ENCODE measurements around the gene SEC11A. TPM values are rescaled to one million over a fixed set of nuclear protein-coding genes. Genes with fewer than 3 reads are reported as not detected.
A peak's percentile ranks its signal among the peaks of the same experiment; 100 is the strongest.

Gene SEC11A
- total and polyA plus RNA-seq, 4 donors, result 99.3 to 327 (median 154) TPM

- H3K4me3 ChIP-seq (ENCODE audit: low read length in 2 of 2), result peak overlapping the region; percentile 58 to 63
- no peaks in the 10 kb centered on the region for H3K27me3 ChIP-seq (ENCODE audit: control insufficient read depth in 1 of 2, insufficient read depth in 2 of 2, low read length in 1 of 2)
- intact Hi-C loops (cut with DNase I), result loop anchor here in 1 of 2 donors (5.0 kb wide), 4 partner anchors 60 to 275 kb away; partner anchors contain the start of genes ALPK3, SEC11A and ZNF592
- no peaks in the 10 kb centered on the region for H3K36me3 ChIP-seq (ENCODE audit: control insufficient read depth in 1 of 2, insufficient read depth in 2 of 2, low read length in 1 of 2)
- H3K4me1 ChIP-seq (ENCODE audit: control insufficient read depth in 1 of 2, insufficient read depth in 2 of 2, low read length in 2 of 2), result no peaks in the 10 kb centered on the region
- ATAC-seq (ENCODE audit: low FRiP score), result no peak
- no peaks in the 10 kb centered on the region for H3K9me3 ChIP-seq (ENCODE audit: control insufficient read depth, low read length)
- WGBS, 2 donors, result 14 to 22% methylated on average over 17 of the region's 17 CpGs
- H3K27ac ChIP-seq (ENCODE audit: low read depth in 1 of 2, low read length in 2 of 2), result peak overlapping the region in 1 of 2 donors; percentile 70
- no peak for DNase-seq
These were observed 58.2 kb downstream of the SEC11A start for GRCh38 chr15:84657748-84658079.

- H3K4me3 ChIP-seq (ENCODE audit: low read length in 2 of 2), result no peak overlapping the region
- ATAC-seq (ENCODE audit: low FRiP score), result no peak
These were observed 59.0 kb downstream of the SEC11A start for GRCh38 chr15:84656972-84657371.

GRCh38 chr15:84654689-84655453 is 61.1 kb downstream of the SEC11A start:
- Histone ChIP-seq H3K4me1 (ENCODE audit: control insufficient read depth in 1 of 2, insufficient read depth in 2 of 2, low read length in 2 of 2) (no peaks in the 10 kb centered on the region), H3K4me3 (ENCODE audit: low read length in 2 of 2) (peak overlapping the region; percentile 51 to 79), H3K36me3 (ENCODE audit: control insufficient read depth in 1 of 2, insufficient read depth in 2 of 2, low read length in 1 of 2) (no peaks in the 10 kb centered on the region), H3K27me3 (ENCODE audit: control insufficient read depth in 1 of 2, insufficient read depth in 2 of 2, low read length in 1 of 2) (no peaks in the 10 kb centered on the region), H3K27ac (ENCODE audit: low read depth in 1 of 2, low read length in 2 of 2) (peak overlapping the region in 1 of 2 donors; percentile 80), H3K9me3 (ENCODE audit: control insufficient read depth, low read length) (no peaks in the 10 kb centered on the region)
- DNase-seq (peak; percentile 89 to 91), ATAC-seq (ENCODE audit: low FRiP score) (peak; percentile 63)
- intact Hi-C loops (cut with DNase I), result loop anchor here in 1 of 2 donors (5.0 kb wide), 4 partner anchors 62 to 277 kb away; partner anchors contain the start of genes ALPK3, SEC11A and ZNF592
- 3 to 5% methylated on average over 19 of the region's 19 CpGs for WGBS, 2 donors

More at GRCh38 chr15:84656972-84657371, 59.0 kb downstream of the SEC11A start:
- 87 to 92% methylated on average over 7 of the region's 7 CpGs for WGBS, 2 donors
- intact Hi-C loops (cut with DNase I), result loop anchor here in 1 of 2 donors (5.0 kb wide), 4 partner anchors 60 to 275 kb away; partner anchors contain the start of genes ALPK3, SEC11A and ZNF592
- Histone ChIP-seq H3K9me3 (ENCODE audit: control insufficient read depth, low read length) (no peaks in the 10 kb centered on the region), H3K27me3 (ENCODE audit: control insufficient read depth in 1 of 2, insufficient read depth in 2 of 2, low read length in 1 of 2) (no peaks in the 10 kb centered on the region), H3K36me3 (ENCODE audit: control insufficient read depth in 1 of 2, insufficient read depth in 2 of 2, low read length in 1 of 2) (no peaks in the 10 kb centered on the region), H3K27ac (ENCODE audit: low read depth in 1 of 2, low read length in 2 of 2) (no peak overlapping the region), H3K4me1 (ENCODE audit: control insufficient read depth in 1 of 2, insufficient read depth in 2 of 2, low read length in 2 of 2) (no peaks in the 10 kb centered on the region)
- no peak for DNase-seq

- H3K36me3 ChIP-seq (ENCODE audit: control insufficient read depth in 1 of 2, insufficient read depth in 2 of 2, low read length in 1 of 2), result no peaks in the 10 kb centered on the region
- peak within 1 kb of the TSS in 1 of 2 donors; percentile 80 for H3K27ac ChIP-seq (ENCODE audit: low read depth in 1 of 2, low read length in 2 of 2)
- DNase-seq (peak; percentile 98 to 100), ATAC-seq (ENCODE audit: low FRiP score) (peak; percentile 98)
- WGBS, 2 donors, result 0 to 1% methylated on average over 46 to 49 of the region's 49 CpGs
- H3K4me3 ChIP-seq (ENCODE audit: low read length in 2 of 2), result peak within 1 kb of the TSS; percentile 51 to 79
- intact Hi-C loops (cut with DNase I), result no loop called here
- H3K9me3 ChIP-seq (ENCODE audit: control insufficient read depth, low read length), result no peaks in the 10 kb centered on the region
- no peaks in the 10 kb centered on the region for H3K27me3 ChIP-seq (ENCODE audit: control insufficient read depth in 1 of 2, insufficient read depth in 2 of 2, low read length in 1 of 2)
- no peaks in the 10 kb centered on the region for H3K4me1 ChIP-seq (ENCODE audit: control insufficient read depth in 1 of 2, insufficient read depth in 2 of 2, low read length in 2 of 2)
These were observed 61.8 kb downstream of the SEC11A start, which contains the start of gene WDR73 for GRCh38 chr15:84653910-84654688. WDR73 (minus strand) TSS chr15:84654283; CDS start chr15:84654274, 9 bp downstream.

- H3K9me3 ChIP-seq (ENCODE audit: control insufficient read depth, low read length), result no peaks in the 10 kb centered on the region
- H3K36me3 ChIP-seq (ENCODE audit: control insufficient read depth in 1 of 2, insufficient read depth in 2 of 2, low read length in 1 of 2), result peaks cover 0 to 2% of the 10 kb centered on the region in 2 donors
- ATAC-seq (ENCODE audit: low FRiP score) (peak; percentile 5), DNase-seq (no peak)
- H3K4me1 ChIP-seq (ENCODE audit: control insufficient read depth in 1 of 2, insufficient read depth in 2 of 2, low read length in 2 of 2), result no peaks in the 10 kb centered on the region
- whole genome bisulfite sequencing, 2 donors, result 14 to 16% methylated on average over 7 of the region's 7 CpGs
- no peaks in the 10 kb centered on the region for H3K27me3 ChIP-seq (ENCODE audit: control insufficient read depth in 1 of 2, insufficient read depth in 2 of 2, low read length in 1 of 2)
- peak overlapping the region; percentile 41 to 43 for H3K4me3 ChIP-seq (ENCODE audit: low read length in 2 of 2)
- H3K27ac ChIP-seq (ENCODE audit: low read depth in 1 of 2, low read length in 2 of 2), result peak overlapping the region in 1 of 2 donors; percentile 18
- intact Hi-C loops (cut with DNase I), result no loop called here
These were observed 62.4 kb downstream of the SEC11A start for GRCh38 chr15:84653584-84653909.

GRCh38 chr15:84649706-84650105 is 66.2 kb downstream of the SEC11A start:
- Histone ChIP-seq H3K4me3 (ENCODE audit: low read length in 2 of 2) (no peak overlapping the region), H3K27me3 (ENCODE audit: control insufficient read depth in 1 of 2, insufficient read depth in 2 of 2, low read length in 1 of 2) (no peaks in the 10 kb centered on the region), H3K9me3 (ENCODE audit: control insufficient read depth, low read length) (no peaks in the 10 kb centered on the region), H3K36me3 (ENCODE audit: control insufficient read depth in 1 of 2, insufficient read depth in 2 of 2, low read length in 1 of 2) (peaks cover 0 to 6% of the 10 kb centered on the region in 2 donors), H3K4me1 (ENCODE audit: control insufficient read depth in 1 of 2, insufficient read depth in 2 of 2, low read length in 2 of 2) (no peaks in the 10 kb centered on the region), H3K27ac (ENCODE audit: low read depth in 1 of 2, low read length in 2 of 2) (no peak overlapping the region)
- 73 to 83% methylated on average over 2 of the region's 2 CpGs for WGBS, 2 donors
- intact Hi-C loops (cut with DNase I), result no loop called here
- DNase-seq (no peak), ATAC-seq (ENCODE audit: low FRiP score) (no peak)

- no peaks in the 10 kb centered on the region for H3K27me3 ChIP-seq (ENCODE audit: control insufficient read depth in 1 of 2, insufficient read depth in 2 of 2, low read length in 1 of 2)
- intact Hi-C loops (cut with DNase I), result no loop called here
- no peaks in the 10 kb centered on the region for H3K9me3 ChIP-seq (ENCODE audit: control insufficient read depth, low read length)
- DNase-seq, result peak in 1 of 2 donors; percentile 68
- 57% methylated on average over 3 of the region's 3 CpGs for WGBS, 2 donors
- ATAC-seq (ENCODE audit: low FRiP score), result no peak
- peaks cover 0 to 8% of the 10 kb centered on the region in 2 donors for H3K36me3 ChIP-seq (ENCODE audit: control insufficient read depth in 1 of 2, insufficient read depth in 2 of 2, low read length in 1 of 2)
- no peak overlapping the region for H3K4me3 ChIP-seq (ENCODE audit: low read length in 2 of 2)
- H3K27ac ChIP-seq (ENCODE audit: low read depth in 1 of 2, low read length in 2 of 2), result no peak overlapping the region
- H3K4me1 ChIP-seq (ENCODE audit: control insufficient read depth in 1 of 2, insufficient read depth in 2 of 2, low read length in 2 of 2), result no peaks in the 10 kb centered on the region
These were observed 67.4 kb downstream of the SEC11A start for GRCh38 chr15:84648539-84648938.

GRCh38 chr15:84647726-84648125 is 68.2 kb downstream of the SEC11A start:
- Histone ChIP-seq H3K36me3 (ENCODE audit: control insufficient read depth in 1 of 2, insufficient read depth in 2 of 2, low read length in 1 of 2) (peaks cover 0 to 9% of the 10 kb centered on the region in 2 donors), H3K27ac (ENCODE audit: low read depth in 1 of 2, low read length in 2 of 2) (no peak overlapping the region), H3K9me3 (ENCODE audit: control insufficient read depth, low read length) (no peaks in the 10 kb centered on the region), H3K27me3 (ENCODE audit: control insufficient read depth in 1 of 2, insufficient read depth in 2 of 2, low read length in 1 of 2) (no peaks in the 10 kb centered on the region), H3K4me3 (ENCODE audit: low read length in 2 of 2) (no peak overlapping the region), H3K4me1 (ENCODE audit: control insufficient read depth in 1 of 2, insufficient read depth in 2 of 2, low read length in 2 of 2) (no peaks in the 10 kb centered on the region)
- intact Hi-C loops (cut with DNase I), result no loop called here
- DNase-seq, result no peak
- ATAC-seq (ENCODE audit: low FRiP score), result no peak
